GM12878 (cell line): Measurements from ENCODE around the gene INO80C. TPM values are rescaled to one million over a fixed set of nuclear protein-coding genes. Genes with fewer than 3 reads are reported as not detected.

Source experiments
- CBX3 ChIP-seq: fragments of 200-600 bp; sonication (generic); IDR thresholded peaks from 2 replicates; pipeline ENCODE4 v1.6.1; 2016; ENCODE audit warnings: low read depth, borderline replicate concordance
- ETV6 ChIP-seq, 2 experiments: fragments of 450-650 bp in 1 of 2; IDR thresholded peaks in 1 of 2; conservative IDR thresholded peaks in 1 of 2; 2 replicates each; pipeline ENCODE4 v1.6.1; 2014; ENCODE audit warnings: antibody characterized with exemption in 1 of 2, borderline replicate concordance in 1 of 2, low read depth in 1 of 2, mild to moderate bottlenecking in 1 of 2, moderate library complexity in 1 of 2
- GATAD2B ChIP-seq: fragments of 450-650 bp; conservative IDR thresholded peaks from 2 replicates; pipeline ENCODE4 v1.6.1; 2017; ENCODE audit warnings: low read depth, mild to moderate bottlenecking, moderate library complexity
- IRF5 ChIP-seq: fragments of 450-650 bp; IDR thresholded peaks from 2 replicates; pipeline ENCODE4 v1.6.1; 2017; ENCODE audit warnings: borderline replicate concordance
- NBN ChIP-seq: fragments of 450-650 bp; IDR thresholded peaks from 2 replicates; pipeline ENCODE4 v1.6.1; 2016
- PRDM15 ChIP-seq: fragments of 450-650 bp; formaldehyde crosslinking; IDR thresholded peaks from 2 replicates; pipeline ENCODE4 v1.4.0; 2020; ENCODE audit warnings: mild to moderate bottlenecking, moderate library complexity
- RCOR1 ChIP-seq: conservative IDR thresholded peaks from 2 replicates; pipeline ENCODE4 v1.6.1; 2012; ENCODE audit warnings: low read depth, low read length, improper control_type of control experiment
- polyA plus RNA-seq, 11 experiments: library from polyadenylated mRNA; depleted of rRNA in 4 of 11; unstranded in 6 of 11; stranded (reverse) in 5 of 11; fragments of >200 nt; fragmentation: Nextera tagmentation in 4 of 11; fragmentation: Illumina TruSeq in 1 of 11; extraction: Ambion mirVana in 4 of 11; extraction: Trizol in 1 of 11; gene quantifications; 1 replicate in 1 of 11; 2 replicates in 10 of 11; pipeline versions ENCODE4 v1.2.1 to v1.2.3, GENCODE V29; 2011 to 2016; ENCODE audit warnings: inconsistent platforms in 2 of 11, missing spikeins in 2 of 11, low read depth in 1 of 11
- total RNA-seq, 4 experiments: library from RNA; depleted of rRNA in 3 of 4; stranded (reverse); fragments of >200 nt in 3 of 4; fragmentation: Illumina TruSeq in 1 of 4; extraction: Trizol in 1 of 4; gene quantifications; 2 replicates each; pipeline versions ENCODE4 v1.2.1 to v1.2.3, GENCODE V29; 2013 to 2021

Gene INO80C
- total and polyA plus RNA-seq, 10 of the 15 experiments (the other 5 are each of a cell fraction or from before 2014, with no cell fraction given), result 9.9 to 43.2 (median 30.1) TPM

GRCh38 chr18:35442701-35443100 is 55.1 kb downstream of the INO80C start (continued):
- no peak for TF ChIP-seq PRDM15 (CRISPR knock-in tag)
- TF ChIP-seq RCOR1, result no peak
- TF ChIP-seq CBX3, result no peak
- no peak for TF ChIP-seq IRF5
- TF ChIP-seq NBN, result no peak
- no peak for TF ChIP-seq ETV6 (conservative IDR thresholded peaks at IDR 0.05 in 1 of 2, IDR thresholded peaks at IDR 0.05 in 1 of 2; ENCODE audit: borderline replicate concordance in 1 of 2, low read depth in 1 of 2)
- TF ChIP-seq GATAD2B, result no peak
